GM19193 (cell line): ENCODE data around the gene FICD.

Experiments used
- POLR2A ChIP-seq: IDR thresholded peaks from 4 replicates; pipeline ENCODE4 v1.6.1; 2011; ENCODE audit not compliant: insufficient read depth, insufficient read length; ENCODE audit errors: extremely low read depth

The FICD gene

GRCh38 chr12:108518716-108519496 is 3.8 kb downstream of the FICD start:
- no peak for TF ChIP-seq POLR2A

GRCh38 chr12:108519558-108519957 is 4.5 kb downstream of the FICD start:
- TF ChIP-seq POLR2A, result no peak

GRCh38 chr12:108523365-108523764 is 8.3 kb downstream of the FICD start:
- TF ChIP-seq POLR2A, result no peak

- TF ChIP-seq POLR2A, result no peak
Measured at GRCh38 chr12:108525681-108526080, 10.6 kb downstream of the FICD start.

GRCh38 chr12:108526482-108527165 is 11.5 kb downstream of the FICD start:
- TF ChIP-seq POLR2A, result no peak

- TF ChIP-seq POLR2A, result no peak
Measured at GRCh38 chr12:108527166-108527496, 12.1 kb downstream of the FICD start.

- no peak for TF ChIP-seq POLR2A
Measured at GRCh38 chr12:108530161-108530560, 15.1 kb downstream of the FICD start.

GRCh38 chr12:108531929-108532848 is 17.1 kb downstream of the FICD start:
- TF ChIP-seq POLR2A, result no peak

- no peak for TF ChIP-seq POLR2A
Measured at GRCh38 chr12:108538146-108538545, 23.1 kb downstream of the FICD start.

GRCh38 chr12:108538616-108539195 is 23.6 kb downstream of the FICD start:
- TF ChIP-seq POLR2A, result no peak

- TF ChIP-seq POLR2A, result no peak
Measured at GRCh38 chr12:108542320-108542719, 27.2 kb downstream of the FICD start.

DNA sequence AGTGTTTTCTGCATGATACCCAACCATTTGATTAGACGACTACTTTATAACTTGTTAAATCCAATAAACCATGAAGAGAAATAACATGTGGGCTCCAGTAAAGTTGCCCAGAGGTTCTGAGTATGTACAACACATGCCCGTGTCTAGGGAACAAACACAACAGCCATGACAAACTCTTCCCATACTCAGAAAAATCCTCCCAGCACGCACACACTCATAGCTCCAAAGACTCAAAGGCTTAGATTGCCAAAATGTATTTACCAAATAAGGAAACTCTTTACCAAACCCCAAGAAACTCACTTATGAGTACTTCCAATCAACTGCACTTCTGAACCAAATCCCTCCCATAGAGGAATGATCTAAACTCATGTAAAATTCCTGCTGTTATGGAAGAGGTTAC is 28.6 kb downstream of the FICD start:
- no peak for TF ChIP-seq POLR2A

GRCh38 chr12:108547686-108548085 is 32.6 kb downstream of the FICD start:
- TF ChIP-seq POLR2A, result no peak

- TF ChIP-seq POLR2A, result no peak
Measured at GRCh38 chr12:108548954-108549521, 34.0 kb downstream of the FICD start.

DNA sequence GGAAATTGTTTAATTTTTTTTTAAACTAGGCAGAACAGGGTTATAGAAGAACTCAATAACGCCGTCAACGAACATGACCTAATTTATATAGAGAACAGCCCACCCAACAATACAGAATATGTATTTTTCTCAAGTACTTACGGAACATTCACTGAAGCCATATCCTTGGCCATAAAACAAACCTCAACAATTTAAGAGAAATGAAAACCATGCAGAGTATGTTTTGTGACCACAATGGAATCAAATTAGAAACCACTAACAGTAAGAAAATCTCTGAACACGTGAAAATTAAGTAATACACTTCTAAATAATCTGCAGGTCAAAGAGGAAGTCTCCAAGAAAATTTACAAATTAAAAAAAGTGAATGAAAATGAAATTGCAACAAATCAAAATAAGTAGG is 36.5 kb downstream of the FICD start:
- no peak for TF ChIP-seq POLR2A
